Suppressor macrophage treated with lipopolysaccharide for 4 hours (primary cell): Measurements from ENCODE around the gene LGALS7.

Experiments
- DNase-seq: peaks from one replicate; pipeline ENCODE4 v3.0.0-alpha.2; 2020

The LGALS7 gene

GRCh38 chr19:38725469-38726283 lies 47.6 kb downstream of the LGALS7 start:
- DNase-seq, result no peak

- no peak for DNase-seq
Observed at GRCh38 chr19:38723990-38724854, 49.1 kb downstream of the LGALS7 start.

- DNase-seq, result no peak
Observed at GRCh38 chr19:38723606-38723965, 49.7 kb downstream of the LGALS7 start.

- no peak for DNase-seq
Observed at GRCh38 chr19:38722947-38723605, 50.2 kb downstream of the LGALS7 start.

GRCh38 chr19:38721979-38722773 lies 51.1 kb downstream of the LGALS7 start:
- DNase-seq, result no peak

DNA sequence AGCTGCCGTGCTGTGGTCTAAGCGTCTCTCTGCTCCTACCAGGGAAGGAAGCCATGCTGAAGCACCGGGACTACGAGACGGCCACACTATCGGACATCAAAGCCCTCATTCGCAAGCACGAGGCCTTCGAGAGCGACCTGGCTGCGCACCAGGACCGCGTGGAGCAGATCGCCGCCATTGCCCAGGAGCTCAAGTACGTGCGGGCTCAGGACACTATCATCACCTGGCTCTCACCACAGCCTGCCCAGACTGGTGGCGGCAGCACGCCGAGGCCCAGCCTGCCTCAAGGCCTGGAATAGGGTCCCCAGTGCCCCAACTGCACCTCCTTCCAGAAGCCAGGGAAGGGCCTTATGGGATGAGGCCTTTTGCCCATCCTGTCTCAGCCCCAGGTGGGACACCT lies 51.8 kb downstream of the LGALS7 start:
- DNase-seq, result no peak
